PC-3 (cell line): ENCODE data around the gene FBXO38. TPM values are rescaled to one million over a fixed set of nuclear protein-coding genes. Genes with fewer than 3 reads are reported as not detected.

Experiments used
- ATAC-seq: fragments of 200-7000 bp; cut with Tn5 transposase; 2 replicates; pipeline ENCODE4 v1.9.1; 2020; ENCODE audit warnings: mild to moderate bottlenecking, moderate library complexity
- BruUV-seq: library from RNA; stranded (reverse); fragments of 400-500 nt; replicated peaks from 2 replicates; lab custom pipeline; 2021; lab: Mats Ljungman, UMichigan
- CTCF ChIA-PET: fragments of 300-600 bp; sonication (Branson Sonifier 250); formaldehyde crosslinking; loops from one replicate; lab custom pipeline; 2022; ENCODE audit warnings: antibody characterized with exemption; lab: Charles Lee
- POLR2A ChIA-PET: fragments of 300-600 bp; sonication (Branson Sonifier 250); formaldehyde crosslinking; loops from one replicate; lab custom pipeline; 2022; ENCODE audit warnings: antibody characterized with exemption; ENCODE audit not compliant: unreplicated experiment; lab: Charles Lee
- DNase-seq: peaks from one replicate; pipeline ENCODE4 v3.0.0-alpha.2; 2015
- H2AFZ ChIP-seq: fragments of 300-600 bp; sonication (generic); 2 replicates; pipeline ENCODE4 v1.6.0; 2016; ENCODE audit warnings: antibody characterized with exemption, low read length
- H3F3A ChIP-seq: fragments of 300-600 bp; sonication (generic); one replicate; pipeline ENCODE4 v1.6.0; 2017; ENCODE audit warnings: antibody characterized with exemption, low read length, control low read depth, mild to moderate bottlenecking; ENCODE audit not compliant: unreplicated experiment
- H3K27ac ChIP-seq: fragments of 300-600 bp; sonication (generic); 2 replicates; pipeline ENCODE4 v1.5.1; 2016; ENCODE audit warnings: mild to moderate bottlenecking, low read length
- H3K27me3 ChIP-seq: fragments of 300-600 bp; sonication (generic); 2 replicates; pipeline ENCODE4 v1.6.1; 2016; ENCODE audit warnings: low read length, mixed read lengths
- H3K36me3 ChIP-seq: fragments of 300-600 bp; sonication (generic); 2 replicates; pipeline ENCODE4 v1.6.1; 2016; ENCODE audit warnings: low read depth, mixed run types, low read length, mixed read lengths
- H3K4me1 ChIP-seq: fragments of 300-600 bp; sonication (generic); 2 replicates; pipeline ENCODE4 v1.5.1; 2016; ENCODE audit warnings: low read length; ENCODE audit not compliant: insufficient read depth
- H3K4me2 ChIP-seq: fragments of 300-600 bp; sonication (generic); 2 replicates; pipeline ENCODE4 v1.6.0; 2016; ENCODE audit warnings: low read length
- H3K4me3 ChIP-seq: fragments of 300-600 bp; sonication (generic); 2 replicates; pipeline ENCODE4 v1.5.1; 2016; ENCODE audit warnings: mild to moderate bottlenecking, low read length, mixed read lengths
- H3K79me2 ChIP-seq: fragments of 300-600 bp; sonication (generic); 2 replicates; pipeline ENCODE4 v1.6.1; 2017; ENCODE audit warnings: low read length, mixed read lengths
- H3K9ac ChIP-seq: fragments of 300-600 bp; sonication (generic); 2 replicates; pipeline ENCODE4 v1.6.0; 2016; ENCODE audit warnings: mild to moderate bottlenecking, low read length
- H3K9me2 ChIP-seq: fragments of 300-600 bp; sonication (generic); replicated peaks from 2 replicates; pipeline ENCODE4 v1.6.1; 2016; ENCODE audit warnings: mixed run types, low read length, mixed read lengths
- H3K9me3 ChIP-seq: fragments of 300-600 bp; sonication (generic); 2 replicates; pipeline ENCODE4 v1.6.1; 2016; ENCODE audit warnings: low read length, mixed read lengths
- H4K20me1 ChIP-seq: fragments of 300-600 bp; sonication (generic); 2 replicates; pipeline ENCODE4 v1.6.1; 2016; ENCODE audit warnings: low read length, mixed read lengths
- EZH2 ChIP-seq: fragments of 300-600 bp; sonication (generic); IDR thresholded peaks from one replicate; pipeline ENCODE4 v1.6.1; 2017; ENCODE audit warnings: antibody characterized with exemption, mild to moderate bottlenecking, low read length; ENCODE audit not compliant: unreplicated experiment
- EZH2phosphoT487 ChIP-seq: fragments of 300-600 bp; sonication (generic); IDR thresholded peaks from 2 replicates; pipeline ENCODE4 v1.6.1; 2018; ENCODE audit warnings: mild to moderate bottlenecking, antibody characterized with exemption, low read length, borderline replicate concordance
- intact Hi-C: fragments of 100-400 bp; cut with micrococcal nuclease; formaldehyde crosslinking; loops from 2 replicates; pipeline ENCODE4 v1.9.0; 2023
- total RNA-seq: library from RNA; depleted of rRNA; stranded (reverse); fragments of >200 nt; gene quantifications from 2 replicates; pipeline ENCODE4 v1.2.3, GENCODE V29; 2014
- TF ChIP-seq, protein P1 (sequence below): fragments of 300-600 bp; sonication (generic); conservative IDR thresholded peaks from 2 replicates; pipeline ENCODE4 v1.5.1; 2017; ENCODE audit warnings: antibody characterized with exemption, low read depth, mild to moderate bottlenecking, low read length

Gene FBXO38
- total RNA-seq, 1 experiment from 2014 or later, result 42.7 TPM

GRCh38 chr5:148374690-148375360 is 8.9 kb upstream of the FBXO38 start:
- CTCF ChIA-PET, result interaction anchor here (0.9 to 1.7 kb wide), 5 partner anchors 32 to 356 kb away, joined by 4 to 11 read pairs (median 5); no protein-coding TSS in a partner anchor
- no peak overlapping the region for H3K4me3 ChIP-seq
- no peaks in the 10 kb centered on the region for H3K79me2 ChIP-seq
- no peaks in the 10 kb centered on the region for H4K20me1 ChIP-seq
- no peak overlapping the region for H3K27ac ChIP-seq
- ATAC-seq (peak; percentile 73), DNase-seq (peak; percentile 85)
- POLR2A ChIA-PET, result interaction anchor here (0.6 kb wide), 2 partner anchors 15 to 444 kb away, joined by 3 to 4 read pairs; no protein-coding TSS in a partner anchor
- TF ChIP-seq, protein P1, sequence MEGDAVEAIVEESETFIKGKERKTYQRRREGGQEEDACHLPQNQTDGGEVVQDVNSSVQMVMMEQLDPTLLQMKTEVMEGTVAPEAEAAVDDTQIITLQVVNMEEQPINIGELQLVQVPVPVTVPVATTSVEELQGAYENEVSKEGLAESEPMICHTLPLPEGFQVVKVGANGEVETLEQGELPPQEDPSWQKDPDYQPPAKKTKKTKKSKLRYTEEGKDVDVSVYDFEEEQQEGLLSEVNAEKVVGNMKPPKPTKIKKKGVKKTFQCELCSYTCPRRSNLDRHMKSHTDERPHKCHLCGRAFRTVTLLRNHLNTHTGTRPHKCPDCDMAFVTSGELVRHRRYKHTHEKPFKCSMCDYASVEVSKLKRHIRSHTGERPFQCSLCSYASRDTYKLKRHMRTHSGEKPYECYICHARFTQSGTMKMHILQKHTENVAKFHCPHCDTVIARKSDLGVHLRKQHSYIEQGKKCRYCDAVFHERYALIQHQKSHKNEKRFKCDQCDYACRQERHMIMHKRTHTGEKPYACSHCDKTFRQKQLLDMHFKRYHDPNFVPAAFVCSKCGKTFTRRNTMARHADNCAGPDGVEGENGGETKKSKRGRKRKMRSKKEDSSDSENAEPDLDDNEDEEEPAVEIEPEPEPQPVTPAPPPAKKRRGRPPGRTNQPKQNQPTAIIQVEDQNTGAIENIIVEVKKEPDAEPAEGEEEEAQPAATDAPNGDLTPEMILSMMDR, result peak; percentile 98
- no peak for TF ChIP-seq EZH2
- no peak overlapping the region for H3K9ac ChIP-seq
- H3K9me3 ChIP-seq, result no peaks in the 10 kb centered on the region
- no peaks in the 10 kb centered on the region for H3K9me2 ChIP-seq
- H3K27me3 ChIP-seq, result no peaks in the 10 kb centered on the region
- no peaks in the 10 kb centered on the region for H3K36me3 ChIP-seq
- H2AFZ ChIP-seq, result peak overlapping the region; percentile 8; the same call in 1 of the 2 replicates
- no TSS peak for BruUV-seq
- H3F3A ChIP-seq, result no peaks in the 10 kb centered on the region
- no peak overlapping the region for H3K4me2 ChIP-seq
- intact Hi-C loops, result loop anchor here (1.0 to 5.0 kb wide), 3 partner anchors 23 to 423 kb away; no protein-coding TSS in a partner anchor
- H3K4me1 ChIP-seq, result peaks cover 14% of the 10 kb centered on the region

DNA sequence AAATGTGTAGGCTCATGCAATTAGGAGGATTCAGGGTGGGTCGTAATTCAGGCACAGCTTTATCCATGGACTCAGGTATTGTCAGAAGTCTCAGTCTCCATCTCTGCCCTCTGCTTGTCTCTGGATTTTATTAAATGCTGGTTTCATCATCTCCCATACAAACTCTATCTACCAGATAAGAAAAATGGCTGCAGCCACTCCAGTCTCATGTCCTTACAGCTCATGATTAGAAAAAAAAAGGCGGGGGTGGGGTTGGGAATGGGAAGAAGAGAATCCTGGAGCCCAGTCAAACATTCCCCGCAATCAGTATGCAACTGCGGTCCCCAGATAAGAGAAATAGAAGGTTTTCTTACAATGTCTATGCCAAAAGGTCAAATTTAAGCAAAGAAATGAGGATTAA is 7.6 kb upstream of the FBXO38 start:
- no TSS peak for BruUV-seq
- POLR2A ChIA-PET, result no interaction called here
- no peaks in the 10 kb centered on the region for H3K27me3 ChIP-seq
- H3K4me2 ChIP-seq, result no peak overlapping the region
- ATAC-seq (no peak), DNase-seq (no peak)
- no peak overlapping the region for H2AFZ ChIP-seq
- TF ChIP-seq EZH2, result no peak
- TF ChIP-seq, protein P1, result no peak
- no peak for TF ChIP-seq EZH2phosphoT487
- H4K20me1 ChIP-seq, result no peaks in the 10 kb centered on the region
- no peak overlapping the region for H3K4me3 ChIP-seq
- no peaks in the 10 kb centered on the region for H3K9me2 ChIP-seq
- no peaks in the 10 kb centered on the region for H3K36me3 ChIP-seq
- no peaks in the 10 kb centered on the region for H3K79me2 ChIP-seq
- no peak overlapping the region for H3K9ac ChIP-seq
- H3F3A ChIP-seq, result no peaks in the 10 kb centered on the region
- intact Hi-C loops, result no loop called here
- H3K27ac ChIP-seq, result no peak overlapping the region
- no peaks in the 10 kb centered on the region for H3K9me3 ChIP-seq
- H3K4me1 ChIP-seq, result peaks cover 14% of the 10 kb centered on the region
- CTCF ChIA-PET, result interaction anchor here (0.7 kb wide), 1 partner anchor 78 kb away, joined by 3 read pairs; no protein-coding TSS in a partner anchor

DNA sequence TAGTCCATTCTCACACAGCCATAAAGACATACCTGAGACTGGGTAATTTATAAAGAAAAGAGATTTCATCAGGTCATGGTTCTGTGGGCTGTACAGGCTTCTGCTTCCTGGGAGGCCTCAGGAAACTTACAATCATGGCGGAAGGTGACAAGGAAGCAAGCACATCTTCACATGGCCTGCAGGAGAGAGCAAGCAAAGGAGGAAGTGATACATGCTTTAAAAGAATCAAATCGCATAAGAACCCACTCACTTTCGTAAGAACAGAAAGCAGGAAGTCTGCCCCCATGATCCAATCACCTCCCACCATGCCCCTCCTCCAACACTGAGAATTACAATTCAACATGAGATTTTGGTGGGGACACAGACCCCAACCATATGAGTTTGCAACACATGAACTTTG is 5.1 kb upstream of the FBXO38 start:
- POLR2A ChIA-PET, result no interaction called here

More for the DNA sequence above, 5.1 kb upstream of the FBXO38 start:
- TF ChIP-seq EZH2phosphoT487 (no peak), EZH2 (no peak)
- TF ChIP-seq, protein P1, result no peak
- no TSS peak for BruUV-seq
- no peaks in the 10 kb centered on the region for H3K9me3 ChIP-seq
- H3K27me3 ChIP-seq, result no peaks in the 10 kb centered on the region
- H3K4me3 ChIP-seq, result no peak overlapping the region
- CTCF ChIA-PET, result interaction anchor here (1.0 kb wide), 1 partner anchor 67 kb away, joined by 3 read pairs; no protein-coding TSS in a partner anchor
- H3F3A ChIP-seq, result no peaks in the 10 kb centered on the region
- peaks cover 20% of the 10 kb centered on the region for H3K4me1 ChIP-seq
- no peak overlapping the region for H3K4me2 ChIP-seq
- H4K20me1 ChIP-seq, result no peaks in the 10 kb centered on the region
- H3K9me2 ChIP-seq, result no peaks in the 10 kb centered on the region
- no peak overlapping the region for H3K27ac ChIP-seq
- H3K9ac ChIP-seq, result no peak overlapping the region
- H3K79me2 ChIP-seq, result peaks cover 7% of the 10 kb centered on the region
- intact Hi-C loops, result no loop called here
- no peak overlapping the region for H2AFZ ChIP-seq
- no peaks in the 10 kb centered on the region for H3K36me3 ChIP-seq
- no peak for ATAC-seq
- DNase-seq, result no peak
